ENCODE data around the gene ULK2. TPM values are rescaled to one million over a fixed set of nuclear protein-coding genes. Genes with fewer than 3 reads are reported as not detected.

ULK2 gene
- total RNA-seq, 1 experiment from 2014 or later: 12.9 TPM

- H3K27me3 ChIP-seq (replicated peaks; ENCODE audit: insufficient read depth, low read depth, low read length, poor library complexity): no peaks in the 10 kb centered on the region
- TF ChIP-seq EZH2 (IDR thresholded peaks at IDR 0.05; ENCODE audit: borderline replicate concordance, low read depth, low read length, poor library complexity, severe bottlenecking): no peak
- TF ChIP-seq, protein P1, sequence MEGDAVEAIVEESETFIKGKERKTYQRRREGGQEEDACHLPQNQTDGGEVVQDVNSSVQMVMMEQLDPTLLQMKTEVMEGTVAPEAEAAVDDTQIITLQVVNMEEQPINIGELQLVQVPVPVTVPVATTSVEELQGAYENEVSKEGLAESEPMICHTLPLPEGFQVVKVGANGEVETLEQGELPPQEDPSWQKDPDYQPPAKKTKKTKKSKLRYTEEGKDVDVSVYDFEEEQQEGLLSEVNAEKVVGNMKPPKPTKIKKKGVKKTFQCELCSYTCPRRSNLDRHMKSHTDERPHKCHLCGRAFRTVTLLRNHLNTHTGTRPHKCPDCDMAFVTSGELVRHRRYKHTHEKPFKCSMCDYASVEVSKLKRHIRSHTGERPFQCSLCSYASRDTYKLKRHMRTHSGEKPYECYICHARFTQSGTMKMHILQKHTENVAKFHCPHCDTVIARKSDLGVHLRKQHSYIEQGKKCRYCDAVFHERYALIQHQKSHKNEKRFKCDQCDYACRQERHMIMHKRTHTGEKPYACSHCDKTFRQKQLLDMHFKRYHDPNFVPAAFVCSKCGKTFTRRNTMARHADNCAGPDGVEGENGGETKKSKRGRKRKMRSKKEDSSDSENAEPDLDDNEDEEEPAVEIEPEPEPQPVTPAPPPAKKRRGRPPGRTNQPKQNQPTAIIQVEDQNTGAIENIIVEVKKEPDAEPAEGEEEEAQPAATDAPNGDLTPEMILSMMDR (conservative IDR thresholded peaks at IDR 0.05; ENCODE audit: low read depth, low read length): no peak
- POLR2A ChIA-PET (ENCODE audit: low non-redundant PET): no interaction called here
- no TSS peak for BruUV-seq (replicated peaks)
- CTCF ChIA-PET: no interaction called here
- H3K4me1 ChIP-seq (ENCODE audit: insufficient read depth, low read length, poor library complexity, severe bottlenecking): no peaks in the 10 kb centered on the region
- H3K27ac ChIP-seq (ENCODE audit: low read depth, low read length, poor library complexity, severe bottlenecking): no peak overlapping the region
- intact Hi-C loops (cut with micrococcal nuclease; ENCODE audit: unreplicated experiment): no loop called here
- H3K9me3 ChIP-seq (ENCODE audit: low read depth, low read length, poor library complexity, severe bottlenecking): no peaks in the 10 kb centered on the region
- no peak overlapping the region for H3K4me3 ChIP-seq (ENCODE audit: low read depth, low read length, poor library complexity, severe bottlenecking)
- no peak for DNase-seq (ENCODE audit: low spot score)
- peaks cover 12% of the 10 kb centered on the region for H3K36me3 ChIP-seq (ENCODE audit: insufficient read depth, low read length, poor library complexity, severe bottlenecking)
These were observed 95.6 kb downstream of the ULK2 start for GRCh38 chr17:19771971-19772630.

DNA sequence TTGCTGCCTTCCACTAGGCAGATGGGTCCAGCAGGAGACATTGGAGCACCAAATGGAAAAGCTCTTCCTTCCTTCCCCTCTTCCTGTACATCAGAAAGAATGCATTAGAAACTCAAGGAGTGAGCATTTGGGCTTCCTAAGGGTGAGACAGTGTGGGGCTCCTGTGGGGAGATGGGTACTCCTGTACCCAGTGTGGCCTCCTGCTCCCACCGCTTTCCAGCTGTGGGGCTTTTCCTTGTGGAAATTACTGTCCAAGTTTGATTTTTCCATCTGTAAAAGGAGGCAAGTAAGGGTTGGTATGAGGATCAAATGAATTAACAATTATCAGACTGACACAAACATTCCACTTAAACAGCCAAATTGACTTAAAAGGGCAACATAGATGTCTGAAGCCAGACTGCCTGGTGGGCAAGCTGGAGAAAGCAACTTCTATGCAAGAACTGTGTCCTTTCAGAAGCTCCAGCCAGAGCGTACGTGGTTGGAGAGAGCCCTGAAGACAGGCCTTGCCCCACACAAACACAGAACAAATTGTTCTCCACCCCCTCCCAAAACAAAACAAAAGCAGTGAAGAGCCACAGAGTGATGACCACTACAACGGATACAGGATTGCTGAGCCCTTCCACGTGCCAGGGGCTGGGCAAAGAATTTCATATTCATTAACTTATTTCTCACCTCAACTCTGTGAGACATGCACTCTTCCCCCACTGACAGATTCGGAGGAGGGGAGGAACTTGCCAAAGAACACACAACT, 96.6 kb downstream of the ULK2 start:
- ChIA-PET POLR2A (ENCODE audit: low non-redundant PET) (no interaction called here), CTCF (interaction anchor here (1.1 kb wide), 1 partner anchor 9 kb away, joined by 3 read pairs; no protein-coding TSS in a partner anchor)
- Histone ChIP-seq H3K36me3 (ENCODE audit: insufficient read depth, low read length, poor library complexity, severe bottlenecking) (peaks cover 11% of the 10 kb centered on the region), H3K9me3 (ENCODE audit: low read depth, low read length, poor library complexity, severe bottlenecking) (no peaks in the 10 kb centered on the region), H3K27ac (ENCODE audit: low read depth, low read length, poor library complexity, severe bottlenecking) (no peak overlapping the region), H3K4me3 (ENCODE audit: low read depth, low read length, poor library complexity, severe bottlenecking) (no peak overlapping the region), H3K4me1 (ENCODE audit: insufficient read depth, low read length, poor library complexity, severe bottlenecking) (no peaks in the 10 kb centered on the region), H3K27me3 (replicated peaks; ENCODE audit: insufficient read depth, low read depth, low read length, poor library complexity) (no peaks in the 10 kb centered on the region)
- TF ChIP-seq, protein P1 (conservative IDR thresholded peaks at IDR 0.05; ENCODE audit: low read depth, low read length): no peak
- TF ChIP-seq EZH2 (IDR thresholded peaks at IDR 0.05; ENCODE audit: borderline replicate concordance, low read depth, low read length, poor library complexity, severe bottlenecking): no peak
- intact Hi-C loops (cut with micrococcal nuclease; ENCODE audit: unreplicated experiment): no loop called here
- BruUV-seq (replicated peaks): no TSS peak
- DNase-seq (ENCODE audit: low spot score): no peak

GRCh38 chr17:19769946-19770652, 97.6 kb downstream of the ULK2 start:
- BruUV-seq (replicated peaks): no TSS peak
- intact Hi-C loops (cut with micrococcal nuclease; ENCODE audit: unreplicated experiment): no loop called here
- POLR2A ChIA-PET (ENCODE audit: low non-redundant PET): no interaction called here
- CTCF ChIA-PET: interaction anchor here (0.6 kb wide), 1 partner anchor 1145 kb away, joined by 3 read pairs; no protein-coding TSS in a partner anchor
- Histone ChIP-seq H3K4me3 (ENCODE audit: low read depth, low read length, poor library complexity, severe bottlenecking) (no peak overlapping the region), H3K27me3 (replicated peaks; ENCODE audit: insufficient read depth, low read depth, low read length, poor library complexity) (no peaks in the 10 kb centered on the region), H3K27ac (ENCODE audit: low read depth, low read length, poor library complexity, severe bottlenecking) (no peak overlapping the region), H3K9me3 (ENCODE audit: low read depth, low read length, poor library complexity, severe bottlenecking) (no peaks in the 10 kb centered on the region), H3K36me3 (ENCODE audit: insufficient read depth, low read length, poor library complexity, severe bottlenecking) (peaks cover under 1% of the 10 kb centered on the region), H3K4me1 (ENCODE audit: insufficient read depth, low read length, poor library complexity, severe bottlenecking) (no peaks in the 10 kb centered on the region)
- no peak for DNase-seq (ENCODE audit: low spot score)
- no peak for TF ChIP-seq EZH2 (IDR thresholded peaks at IDR 0.05; ENCODE audit: borderline replicate concordance, low read depth, low read length, poor library complexity, severe bottlenecking)
- TF ChIP-seq, protein P1 (conservative IDR thresholded peaks at IDR 0.05; ENCODE audit: low read depth, low read length): no peak
